ENCODE data around the gene CALHM4. TPM values are rescaled to one million over a fixed set of nuclear protein-coding genes. Genes with fewer than 3 reads are reported as not detected.
"Not testable (repeated sequence)": the region's sequence is repeated elsewhere in the genome, so short reads cannot be mapped to it uniquely, and the experiment has no call there.

Gene CALHM4
- total RNA-seq, 2 experiments from 2014 or later: not detected

DNA sequence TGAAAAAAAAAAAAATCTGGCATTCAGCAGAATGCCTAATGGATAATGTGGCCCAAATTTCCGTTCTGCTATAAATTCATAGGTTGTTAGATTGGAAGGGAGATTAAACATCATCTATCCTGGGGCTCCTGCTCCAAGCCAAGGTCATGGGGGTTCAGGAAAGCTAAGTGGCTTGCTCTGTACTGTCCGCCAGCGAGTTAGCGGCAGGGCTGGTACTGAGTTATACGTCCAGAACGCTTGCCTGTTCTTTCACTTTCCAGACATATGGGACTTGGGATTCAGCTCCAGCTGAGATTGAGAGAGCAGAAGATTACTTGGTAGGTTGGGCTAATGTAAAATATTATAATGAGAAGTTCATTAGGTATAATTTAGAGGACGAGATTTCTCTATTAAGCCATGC lies 18.6 kb downstream of the CALHM4 start:
- POLR2A ChIA-PET: interaction anchor here (0.9 to 3.5 kb wide), 5 partner anchors 44 to 320 kb away, joined by 4 to 40 read pairs (median 8); partner anchors contain the start of genes KPNA5, RSPH4A and TSPYL1
- Mint-ChIP-seq H3K4me1 (peaks cover 33% of the 10 kb centered on the region), H3K27me3 (no peaks in the 10 kb centered on the region), H3K36me3 (peaks cover 20% of the 10 kb centered on the region), H3K27ac (peak overlapping the region; percentile 98), H3K4me3 (peak overlapping the region; percentile 97), H3K9me3 (no peaks in the 10 kb centered on the region)
- DNase-seq (no peak), ATAC-seq (ENCODE audit: low read depth) (no peak)

DNA sequence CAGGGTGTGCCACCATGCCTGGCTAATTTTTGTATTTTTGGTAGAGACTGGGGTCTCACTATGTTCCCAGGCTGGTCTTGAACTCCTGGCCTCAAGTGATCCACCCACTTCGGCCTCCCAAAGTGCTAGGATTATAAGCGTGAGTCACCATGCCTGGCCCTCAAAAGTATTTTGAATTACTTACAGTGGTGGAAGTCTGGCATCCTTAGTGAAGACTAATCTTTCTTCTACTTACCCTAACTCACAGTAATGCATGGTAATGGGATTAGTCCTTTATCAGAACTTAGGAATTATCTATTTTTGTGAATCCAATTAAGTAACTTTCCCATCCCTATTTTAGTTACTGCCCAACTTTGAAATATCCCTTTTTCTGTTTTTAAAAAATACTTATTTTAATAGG lies 21.7 kb downstream of the CALHM4 start:
- no peaks in the 10 kb centered on the region for H3K27me3 Mint-ChIP-seq
- DNase-seq (no peak), ATAC-seq (ENCODE audit: low read depth) (no peak)
- POLR2A ChIA-PET: no interaction called here
- H3K4me3 Mint-ChIP-seq: no peak overlapping the region
- peaks cover 24% of the 10 kb centered on the region for H3K4me1 Mint-ChIP-seq
- peaks cover 26% of the 10 kb centered on the region for H3K36me3 Mint-ChIP-seq
- H3K9me3 Mint-ChIP-seq: no peaks in the 10 kb centered on the region
- H3K27ac Mint-ChIP-seq: no peak overlapping the region

- no peaks in the 10 kb centered on the region for H3K9me3 Mint-ChIP-seq
- peaks cover 27% of the 10 kb centered on the region for H3K36me3 Mint-ChIP-seq
- POLR2A ChIA-PET: no interaction called here
- no peaks in the 10 kb centered on the region for H3K27me3 Mint-ChIP-seq
- H3K4me1 Mint-ChIP-seq: peaks cover 24% of the 10 kb centered on the region
- H3K27ac Mint-ChIP-seq: no peak overlapping the region
- no peak overlapping the region for H3K4me3 Mint-ChIP-seq
- DNase-seq: no peak
- no peak for ATAC-seq (ENCODE audit: low read depth)
These were observed 23.9 kb downstream of the CALHM4 start for GRCh38 chr6:116577486-116577885.

DNA sequence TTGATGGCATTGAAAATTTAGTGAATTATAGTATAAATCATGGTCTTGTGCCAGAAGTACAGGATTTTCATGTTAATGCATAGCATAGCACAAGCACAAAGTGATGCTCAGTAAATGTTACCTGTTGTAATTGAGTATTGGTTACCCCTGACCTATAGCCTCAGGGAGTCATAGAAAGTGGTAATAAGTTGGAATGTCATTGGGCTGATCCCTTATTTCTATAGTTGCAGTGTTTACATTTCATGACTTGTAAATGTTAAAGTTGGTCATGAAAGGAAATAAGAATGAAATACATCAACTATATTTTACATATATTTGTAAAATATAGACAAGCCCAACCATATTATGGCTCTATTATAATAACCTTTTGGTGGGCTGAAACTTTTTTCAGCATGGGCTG lies 24.8 kb downstream of the CALHM4 start:
- no peak overlapping the region for H3K27ac Mint-ChIP-seq
- no peaks in the 10 kb centered on the region for H3K27me3 Mint-ChIP-seq
- peaks cover 27% of the 10 kb centered on the region for H3K36me3 Mint-ChIP-seq
- no peak for DNase-seq
- POLR2A ChIA-PET: no interaction called here
- no peak for ATAC-seq (ENCODE audit: low read depth)
- peaks cover 17% of the 10 kb centered on the region for H3K4me1 Mint-ChIP-seq
- H3K4me3 Mint-ChIP-seq: no peak overlapping the region
- H3K9me3 Mint-ChIP-seq: no peaks in the 10 kb centered on the region

DNA sequence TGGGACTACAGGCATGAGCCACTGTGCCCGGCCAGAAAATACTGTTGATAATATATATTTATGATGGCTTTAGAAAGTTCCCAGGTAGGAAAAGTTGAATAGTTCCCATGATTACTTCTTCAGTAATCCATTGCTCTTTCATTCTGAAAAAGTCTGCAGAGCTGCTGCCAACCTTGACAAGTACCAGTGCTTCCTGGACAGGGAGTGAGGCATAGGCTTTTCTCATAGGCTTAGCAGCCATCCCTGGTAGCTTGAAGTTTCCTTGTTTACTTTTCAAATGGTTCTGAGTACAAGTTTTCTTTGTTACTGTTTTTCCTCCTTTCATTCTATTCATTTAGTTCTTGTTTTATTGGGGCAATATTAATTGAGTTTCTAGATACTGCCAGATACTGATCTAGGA lies 25.6 kb downstream of the CALHM4 start:
- ATAC-seq (ENCODE audit: low read depth): no peak
- H3K4me1 Mint-ChIP-seq: peaks cover 11% of the 10 kb centered on the region
- H3K27ac Mint-ChIP-seq: no peak overlapping the region
- no peaks in the 10 kb centered on the region for H3K27me3 Mint-ChIP-seq
- no peaks in the 10 kb centered on the region for H3K9me3 Mint-ChIP-seq
- POLR2A ChIA-PET: interaction anchor here (0.9 kb wide), 1 partner anchor 9 kb away, joined by 3 read pairs; no protein-coding TSS in a partner anchor
- peaks cover 24% of the 10 kb centered on the region for H3K36me3 Mint-ChIP-seq
- DNase-seq: no peak
- no peak overlapping the region for H3K4me3 Mint-ChIP-seq

- H3K4me1 Mint-ChIP-seq: peaks cover 8% of the 10 kb centered on the region
- H3K4me3 Mint-ChIP-seq: no peak overlapping the region
- no peaks in the 10 kb centered on the region for H3K9me3 Mint-ChIP-seq
- POLR2A ChIA-PET: no interaction called here
- H3K27ac Mint-ChIP-seq: no peak overlapping the region
- ATAC-seq (ENCODE audit: low read depth): no peak
- no peak for DNase-seq
- no peaks in the 10 kb centered on the region for H3K27me3 Mint-ChIP-seq
- peaks cover 21% of the 10 kb centered on the region for H3K36me3 Mint-ChIP-seq
These were observed 26.6 kb downstream of the CALHM4 start for GRCh38 chr6:116580198-116580597.

GRCh38 chr6:116586276-116586675 lies 32.7 kb downstream of the CALHM4 start:
- H3K4me1 Mint-ChIP-seq: no peaks in the 10 kb centered on the region

GRCh38 chr6:116586738-116587137 lies 33.2 kb downstream of the CALHM4 start:
- H3K4me3 Mint-ChIP-seq: no peak overlapping the region
- H3K4me1 Mint-ChIP-seq: no peaks in the 10 kb centered on the region
- DNase-seq (no peak), ATAC-seq (ENCODE audit: low read depth) (no peak)
- POLR2A ChIA-PET: no interaction called here
- H3K27me3 Mint-ChIP-seq: no peaks in the 10 kb centered on the region
- H3K36me3 Mint-ChIP-seq: peaks cover 22% of the 10 kb centered on the region
- no peak overlapping the region for H3K27ac Mint-ChIP-seq
- no peaks in the 10 kb centered on the region for H3K9me3 Mint-ChIP-seq

More at GRCh38 chr6:116586276-116586675, 32.7 kb downstream of the CALHM4 start:
- no peak for DNase-seq
- no peak overlapping the region for H3K4me3 Mint-ChIP-seq
- POLR2A ChIA-PET: no interaction called here
- H3K36me3 Mint-ChIP-seq: peaks cover 19% of the 10 kb centered on the region
- no peak for ATAC-seq (ENCODE audit: low read depth)
- no peak overlapping the region for H3K27ac Mint-ChIP-seq
- H3K9me3 Mint-ChIP-seq: no peaks in the 10 kb centered on the region
- H3K27me3 Mint-ChIP-seq: no peaks in the 10 kb centered on the region

DNA sequence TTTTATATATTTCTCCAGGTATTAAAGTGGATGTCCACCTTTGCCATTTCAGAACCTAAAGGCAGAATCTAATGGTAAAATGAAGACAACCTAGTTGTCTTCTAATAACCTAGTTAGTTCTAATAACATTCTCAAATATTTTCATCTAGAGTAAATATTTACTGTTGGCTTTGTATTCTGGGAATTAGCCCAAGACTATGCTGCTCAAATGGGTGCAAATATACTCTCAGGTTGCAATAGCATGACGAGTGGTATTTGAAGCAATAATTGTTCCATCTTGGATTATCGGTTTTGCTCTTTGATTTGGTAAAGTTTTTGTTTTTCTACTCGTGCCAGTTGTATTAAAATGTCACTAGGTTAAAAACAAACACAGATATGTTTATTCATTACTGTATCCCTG lies 41.7 kb downstream of the CALHM4 start:
- no peak overlapping the region for H3K27ac Mint-ChIP-seq
- H3K4me3 Mint-ChIP-seq: no peak overlapping the region
- H3K27me3 Mint-ChIP-seq: no peaks in the 10 kb centered on the region
- DNase-seq (no peak), ATAC-seq (ENCODE audit: low read depth) (no peak)
- POLR2A ChIA-PET: no interaction called here
- H3K36me3 Mint-ChIP-seq: peaks cover 25% of the 10 kb centered on the region
- H3K4me1 Mint-ChIP-seq: no peaks in the 10 kb centered on the region
- H3K9me3 Mint-ChIP-seq: no peaks in the 10 kb centered on the region

DNA sequence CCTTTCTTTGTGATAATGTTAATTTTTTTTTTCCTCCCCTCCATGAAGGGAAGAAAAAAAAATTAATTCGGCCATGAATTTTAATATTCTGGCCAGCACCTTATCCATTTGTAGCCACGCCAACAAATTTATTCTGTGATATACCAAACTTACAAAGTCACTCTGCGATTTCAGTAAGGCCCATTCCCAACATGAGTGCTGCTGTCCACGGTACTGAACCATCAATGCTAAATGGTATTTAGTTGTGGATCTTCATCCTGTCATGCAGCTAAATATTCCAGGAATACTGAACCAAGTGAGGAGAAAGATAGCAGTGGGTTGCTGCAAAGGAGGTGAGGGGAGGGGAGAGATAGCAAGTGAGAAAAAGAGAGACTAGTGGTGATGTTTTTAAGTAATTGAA lies 43.3 kb downstream of the CALHM4 start:
- no peak for DNase-seq
- Mint-ChIP-seq H3K4me3 (no peak overlapping the region), H3K27ac (no peak overlapping the region), H3K9me3 (no peaks in the 10 kb centered on the region), H3K4me1 (no peaks in the 10 kb centered on the region), H3K27me3 (no peaks in the 10 kb centered on the region), H3K36me3 (peaks cover 26% of the 10 kb centered on the region)
- POLR2A ChIA-PET: no interaction called here
- ATAC-seq (ENCODE audit: low read depth): no peak

DNA sequence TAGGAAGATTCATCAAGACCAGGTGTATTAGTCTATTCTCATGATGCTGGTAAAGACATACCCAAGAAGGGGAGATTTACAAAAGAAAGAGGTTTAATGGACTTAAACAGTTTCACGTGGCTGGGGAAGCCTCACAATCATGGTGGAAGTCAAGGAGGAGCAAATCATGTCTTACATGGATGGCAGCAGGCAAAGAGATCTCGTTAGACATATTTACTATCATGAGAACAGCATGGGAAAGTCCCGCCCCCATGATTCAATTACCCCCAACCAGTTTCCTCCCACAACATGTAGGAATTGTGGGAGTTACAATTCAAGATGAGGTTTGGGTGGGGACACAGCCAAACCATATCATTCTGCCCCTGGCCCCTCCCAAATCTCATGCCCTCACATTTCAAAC lies 50.4 kb downstream of the CALHM4 start:
- H3K9me3 Mint-ChIP-seq; ATAC-seq (ENCODE audit: low read depth); DNase-seq; POLR2A ChIA-PET; H3K27ac Mint-ChIP-seq; H3K4me1 Mint-ChIP-seq; H3K27me3 Mint-ChIP-seq; H3K4me3 Mint-ChIP-seq: not testable (repeated sequence)
- peaks cover 25% of the 10 kb centered on the region for H3K36me3 Mint-ChIP-seq

GRCh38 chr6:116604868-116605267 lies 51.3 kb downstream of the CALHM4 start:
- H3K36me3 Mint-ChIP-seq: peaks cover 25% of the 10 kb centered on the region
- H3K27ac Mint-ChIP-seq; ATAC-seq (ENCODE audit: low read depth); H3K27me3 Mint-ChIP-seq; H3K4me3 Mint-ChIP-seq; POLR2A ChIA-PET; DNase-seq; H3K4me1 Mint-ChIP-seq; H3K9me3 Mint-ChIP-seq: not testable (repeated sequence)

GRCh38 chr6:116605935-116606334 lies 52.4 kb downstream of the CALHM4 start:
- no peak for ATAC-seq (ENCODE audit: low read depth)
- H3K9me3 Mint-ChIP-seq: peaks cover 8% of the 10 kb centered on the region
- POLR2A ChIA-PET: no interaction called here
- no peak overlapping the region for H3K27ac Mint-ChIP-seq
- H3K4me3 Mint-ChIP-seq: no peak overlapping the region
- H3K27me3 Mint-ChIP-seq: peaks cover 3% of the 10 kb centered on the region
- peaks cover 22% of the 10 kb centered on the region for H3K36me3 Mint-ChIP-seq
- H3K4me1 Mint-ChIP-seq: peaks cover 3% of the 10 kb centered on the region
- no peak for DNase-seq

All from activated naive CD8-positive, alpha-beta T cell treated with anti-CD3 and anti-CD28 coated beads, Interleukin-2, amount 10 ng/mL, durations not matched to agents 7 days and 5 days (primary cell).